Measurements from ENCODE around the gene DEXI. TPM values are rescaled to one million over a fixed set of nuclear protein-coding genes. Genes with fewer than 3 reads are reported as not detected.
"Not testable (repeated sequence)": the region's sequence is repeated elsewhere in the genome, so short reads cannot be mapped to it uniquely, and the experiment has no call there.

The DEXI gene
- total RNA-seq, 1 donor from 2014 or later = 36.3 TPM

DNA sequence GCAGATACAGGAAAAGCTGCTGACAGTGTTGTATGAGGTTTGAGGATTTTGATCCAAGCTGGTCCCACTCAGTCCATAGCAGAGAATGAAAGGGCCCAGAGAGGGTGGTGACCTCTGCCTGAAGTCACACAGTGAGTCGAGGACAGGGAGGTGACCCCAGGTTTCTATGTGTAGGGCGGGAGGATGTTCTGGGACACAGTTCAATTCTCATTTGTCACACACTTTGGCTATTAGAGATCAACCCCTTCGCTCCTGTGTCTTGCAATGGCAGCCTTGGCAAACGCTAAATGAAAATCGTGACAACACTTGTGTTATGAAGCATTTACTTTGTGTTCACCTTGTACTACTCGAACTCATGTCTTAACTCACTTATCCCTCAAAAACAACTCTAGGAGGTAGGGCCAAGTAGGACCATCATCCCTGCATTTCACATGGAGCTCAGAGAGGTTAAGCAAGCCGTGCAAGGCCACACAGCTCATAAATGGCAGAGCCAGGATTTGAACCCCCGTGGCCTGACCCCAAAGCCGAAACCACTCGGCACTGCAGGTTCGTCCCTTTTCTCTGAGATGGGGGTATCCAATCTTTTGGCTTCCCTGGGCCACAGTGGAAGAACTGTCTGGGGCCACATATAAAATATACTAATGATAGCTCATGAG lies 10.2 kb downstream of the DEXI start:
- Histone ChIP-seq H3K9me3 (no peaks in the 10 kb centered on the region), H3K4me3 (no peak overlapping the region), H3K36me3 (peaks cover 44% of the 10 kb centered on the region), H3K4me1 (peaks cover 51% of the 10 kb centered on the region), H3K27ac (no peak overlapping the region), H3K27me3 (no peaks in the 10 kb centered on the region)
- DNase-seq (peak; percentile 40), ATAC-seq (no peak)
- intact Hi-C loops (cut with DNase I) = no loop called here
- TF ChIP-seq, protein P1, sequence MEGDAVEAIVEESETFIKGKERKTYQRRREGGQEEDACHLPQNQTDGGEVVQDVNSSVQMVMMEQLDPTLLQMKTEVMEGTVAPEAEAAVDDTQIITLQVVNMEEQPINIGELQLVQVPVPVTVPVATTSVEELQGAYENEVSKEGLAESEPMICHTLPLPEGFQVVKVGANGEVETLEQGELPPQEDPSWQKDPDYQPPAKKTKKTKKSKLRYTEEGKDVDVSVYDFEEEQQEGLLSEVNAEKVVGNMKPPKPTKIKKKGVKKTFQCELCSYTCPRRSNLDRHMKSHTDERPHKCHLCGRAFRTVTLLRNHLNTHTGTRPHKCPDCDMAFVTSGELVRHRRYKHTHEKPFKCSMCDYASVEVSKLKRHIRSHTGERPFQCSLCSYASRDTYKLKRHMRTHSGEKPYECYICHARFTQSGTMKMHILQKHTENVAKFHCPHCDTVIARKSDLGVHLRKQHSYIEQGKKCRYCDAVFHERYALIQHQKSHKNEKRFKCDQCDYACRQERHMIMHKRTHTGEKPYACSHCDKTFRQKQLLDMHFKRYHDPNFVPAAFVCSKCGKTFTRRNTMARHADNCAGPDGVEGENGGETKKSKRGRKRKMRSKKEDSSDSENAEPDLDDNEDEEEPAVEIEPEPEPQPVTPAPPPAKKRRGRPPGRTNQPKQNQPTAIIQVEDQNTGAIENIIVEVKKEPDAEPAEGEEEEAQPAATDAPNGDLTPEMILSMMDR (IDR thresholded peaks at IDR 0.05) = no peak

DNA sequence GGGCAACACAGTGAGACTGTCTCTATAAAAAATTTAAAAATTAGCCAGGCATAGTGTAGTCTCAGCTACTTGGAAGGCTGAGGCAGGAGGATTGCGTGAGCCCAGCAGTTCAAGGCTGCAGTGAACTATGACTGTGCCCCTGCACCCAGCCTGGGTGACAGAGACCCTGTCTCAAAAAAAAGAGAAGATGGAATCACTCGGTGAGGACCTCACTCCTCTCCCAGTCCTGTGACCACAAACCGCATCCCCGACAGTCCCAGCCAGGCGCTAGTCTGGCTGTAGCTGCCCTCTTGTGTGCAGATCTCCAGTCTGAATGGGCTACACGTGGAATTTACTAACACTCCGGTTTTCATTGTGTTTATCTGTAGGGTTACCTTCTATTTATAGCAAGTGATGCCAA lies 11.1 kb downstream of the DEXI start:
- ATAC-seq = no peak

DNA sequence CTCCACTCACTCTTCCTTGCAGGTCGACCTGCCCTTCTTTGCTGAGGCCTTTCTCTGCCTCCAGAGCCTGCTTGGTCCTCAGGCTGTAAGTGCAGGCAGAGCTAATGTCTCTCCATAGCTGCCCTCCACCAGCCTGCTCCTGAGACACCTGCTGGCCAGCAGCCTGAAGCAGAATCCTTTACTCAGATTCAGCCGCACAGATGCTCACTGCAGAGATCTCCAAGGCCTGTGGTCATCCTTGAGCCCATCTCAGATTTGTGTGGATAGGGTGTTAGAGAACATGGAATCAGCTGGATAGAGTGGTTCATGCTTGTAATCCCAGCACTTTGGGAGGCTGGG lies 11.5 kb downstream of the DEXI start:
- intact Hi-C loops (cut with DNase I) = no loop called here
- peaks cover 57% of the 10 kb centered on the region for H3K36me3 ChIP-seq
- H3K4me3 ChIP-seq = no peak overlapping the region
- H3K9me3 ChIP-seq = no peaks in the 10 kb centered on the region
- TF ChIP-seq, protein P1 (IDR thresholded peaks at IDR 0.05) = no peak
- no peak overlapping the region for H3K27ac ChIP-seq
- peak; percentile 63 for DNase-seq
- no peak for ATAC-seq
- no peaks in the 10 kb centered on the region for H3K27me3 ChIP-seq
- H3K4me1 ChIP-seq = peaks cover 38% of the 10 kb centered on the region

More for the DNA sequence above, 11.1 kb downstream of the DEXI start:
- no peak overlapping the region for H3K4me3 ChIP-seq
- intact Hi-C loops (cut with DNase I) = no loop called here
- no peak overlapping the region for H3K27ac ChIP-seq
- peak; percentile 53 for DNase-seq
- H3K36me3 ChIP-seq = peaks cover 53% of the 10 kb centered on the region
- H3K4me1 ChIP-seq = peaks cover 42% of the 10 kb centered on the region
- H3K27me3 ChIP-seq = no peaks in the 10 kb centered on the region
- no peaks in the 10 kb centered on the region for H3K9me3 ChIP-seq
- TF ChIP-seq, protein P1 (IDR thresholded peaks at IDR 0.05) = no peak

DNA sequence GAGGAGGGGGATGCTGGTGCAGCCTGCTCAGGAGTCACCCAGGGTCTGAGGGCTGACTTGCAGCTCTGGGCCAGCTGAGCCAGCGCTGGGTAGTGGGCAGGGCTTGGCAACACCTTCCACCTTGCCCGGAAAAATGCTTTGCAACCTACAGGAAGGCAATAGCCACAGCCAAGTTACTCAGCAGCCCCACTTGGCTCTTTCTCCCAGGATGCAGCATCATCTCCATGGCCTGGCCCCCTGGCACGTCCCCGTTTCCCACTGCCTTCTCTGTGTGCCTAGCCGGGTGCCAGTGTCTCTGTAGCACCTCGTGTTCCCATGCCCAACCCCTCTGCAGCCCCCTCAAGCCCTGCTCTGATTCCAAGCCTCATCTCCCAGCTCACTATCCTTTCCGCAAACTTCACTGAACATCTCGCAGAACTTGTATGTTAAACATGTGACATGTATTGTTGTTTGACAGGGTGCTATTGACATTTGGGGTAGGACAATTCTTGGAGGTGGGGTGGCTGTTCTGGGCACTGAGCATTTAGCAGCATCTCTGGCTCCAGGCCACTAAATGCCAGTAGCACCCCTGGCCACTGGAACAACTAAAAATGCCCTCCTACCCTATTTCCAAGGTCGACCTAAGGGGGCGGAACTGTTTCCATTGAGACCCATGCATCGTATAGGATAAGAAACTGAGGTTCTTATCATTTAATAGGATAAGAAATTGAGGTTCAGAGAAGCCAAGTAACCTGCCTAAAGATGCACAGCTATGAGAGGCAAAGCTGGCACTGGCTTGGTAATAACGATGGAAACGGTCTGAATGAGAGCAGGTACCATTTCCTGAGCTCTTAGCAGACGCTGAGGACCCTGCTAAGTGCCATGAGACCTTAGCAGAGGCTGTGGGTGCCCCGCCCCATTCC lies 12.2 kb downstream of the DEXI start:
- H3K4me3 ChIP-seq = no peak overlapping the region
- intact Hi-C loops (cut with DNase I) = loop anchor here (10.0 kb wide), 1 partner anchor 185 kb away; the partner anchor contains the start of gene NUBP1
- no peaks in the 10 kb centered on the region for H3K27me3 ChIP-seq
- H3K27ac ChIP-seq = peak overlapping the region; percentile 32
- TF ChIP-seq, protein P1 (IDR thresholded peaks at IDR 0.05) = no peak
- H3K4me1 ChIP-seq = peaks cover 32% of the 10 kb centered on the region
- peaks cover 62% of the 10 kb centered on the region for H3K36me3 ChIP-seq
- ATAC-seq (peak; percentile 74), DNase-seq (peak; percentile 79)
- no peaks in the 10 kb centered on the region for H3K9me3 ChIP-seq

DNA sequence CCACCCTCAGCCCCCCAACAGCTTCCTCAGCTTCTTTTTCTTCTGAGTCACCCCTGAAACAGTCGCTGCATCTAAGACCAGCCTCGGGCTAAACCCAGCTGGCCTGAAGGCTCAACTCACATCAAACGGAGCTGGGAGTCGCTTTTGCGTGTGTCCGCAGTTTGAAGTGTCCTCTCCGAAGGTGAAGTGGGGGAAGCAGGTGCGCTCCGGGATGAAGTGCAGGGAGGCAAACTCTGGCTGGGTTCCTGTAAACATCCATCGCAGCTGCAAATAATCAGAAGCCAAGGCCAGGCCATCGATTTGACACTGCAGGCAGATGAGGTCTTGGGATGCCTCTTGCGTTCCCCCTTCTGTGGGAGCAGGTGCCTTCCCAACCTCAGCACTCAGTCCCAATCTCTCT lies 13.2 kb downstream of the DEXI start:
- ATAC-seq = peak; percentile 66
- DNase-seq = peak; percentile 78
- H3K36me3 ChIP-seq = peaks cover 71% of the 10 kb centered on the region
- not testable (repeated sequence) for H3K4me3 ChIP-seq, H3K27me3 ChIP-seq, H3K9me3 ChIP-seq
- intact Hi-C loops (cut with DNase I) = loop anchor here (10.0 kb wide), 1 partner anchor 184 kb away; the partner anchor contains the start of gene NUBP1
- H3K4me1 ChIP-seq = peaks cover 30% of the 10 kb centered on the region
- H3K27ac ChIP-seq = peak overlapping the region; percentile 32

All from upper lobe of right lung (tissue), 1 donor.